ENCODE results near the gene RERGL.
"Not testable (repeated sequence)": the region's sequence is repeated elsewhere in the genome, so short reads cannot be mapped to it uniquely, and the experiment has no call there.

RERGL gene

DNA sequence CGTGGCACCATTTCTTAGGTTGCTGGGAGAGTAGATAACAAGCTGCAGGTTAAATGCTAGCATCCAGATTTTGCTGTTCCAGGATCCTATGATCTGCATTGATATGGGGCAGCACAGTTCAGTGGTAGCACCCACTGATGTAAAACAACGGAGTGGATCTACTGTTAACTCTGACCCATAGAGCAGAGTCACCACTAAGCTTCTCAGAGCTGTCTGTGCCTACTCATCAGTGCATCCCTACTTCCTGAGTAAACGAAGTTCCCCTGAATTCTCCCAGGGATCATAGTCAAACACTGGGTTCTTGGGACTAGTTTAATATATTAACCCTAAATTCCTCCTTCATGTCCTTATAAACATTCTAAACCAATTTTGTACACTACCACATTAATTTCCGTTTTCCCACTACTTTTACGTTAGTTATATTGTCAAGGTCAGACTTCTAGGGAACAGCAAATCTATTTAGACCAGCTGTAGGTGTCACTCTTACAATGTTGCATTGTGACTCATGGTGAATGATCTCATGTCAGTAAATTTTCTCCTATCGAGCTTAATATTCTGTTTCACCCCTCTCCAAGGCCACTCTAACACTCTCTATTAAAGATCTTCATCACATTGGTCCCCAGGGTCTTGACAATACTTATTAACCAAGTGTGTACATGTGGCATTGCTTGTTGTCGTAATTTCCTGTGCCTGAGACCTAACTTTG lies 10.3 kb downstream of the RERGL start:
- peaks cover 16% of the 10 kb centered on the region for H3K27me3 ChIP-seq (ENCODE audit: insufficient read depth, low read length)
- no peaks in the 10 kb centered on the region for H3K79me2 ChIP-seq (ENCODE audit: control insufficient read depth, insufficient read depth, low read length, unreplicated experiment)
- H3K4me3 ChIP-seq (ENCODE audit: low read depth, low read length) = no peak overlapping the region
- H3K27ac ChIP-seq (ENCODE audit: low read depth, low read length) = no peak overlapping the region
- H3K36me3 ChIP-seq (ENCODE audit: insufficient read depth, low read length) = no peaks in the 10 kb centered on the region
- no peaks in the 10 kb centered on the region for H3K4me1 ChIP-seq (ENCODE audit: control insufficient read depth, insufficient read depth, low read length, unreplicated experiment)
- H2AFZ ChIP-seq (ENCODE audit: low read length, unreplicated experiment) = no peak overlapping the region

DNA sequence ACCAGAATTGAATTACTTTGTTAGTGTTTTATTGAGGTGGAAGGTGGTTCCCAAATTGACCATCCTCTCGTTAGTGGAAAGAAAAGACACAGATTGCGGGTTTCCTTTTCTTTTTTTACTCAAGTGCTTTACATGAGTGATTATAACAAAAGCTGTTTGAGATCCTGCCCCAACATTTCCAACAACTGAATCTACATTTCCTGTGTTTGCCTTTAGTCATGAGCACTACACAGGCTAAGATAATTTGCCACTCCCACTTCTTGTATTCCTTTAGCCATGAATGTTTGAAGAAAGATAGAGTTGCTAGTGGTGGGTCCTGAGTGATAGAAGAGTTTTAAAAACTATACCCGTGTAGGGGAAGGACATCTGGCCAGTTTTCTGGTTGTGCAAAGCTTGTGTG lies 16.0 kb downstream of the RERGL start:
- no peaks in the 10 kb centered on the region for H3K4me1 ChIP-seq (ENCODE audit: control insufficient read depth, insufficient read depth, low read length, unreplicated experiment)
- H2AFZ ChIP-seq (ENCODE audit: low read length, unreplicated experiment) = no peak overlapping the region
- H3K36me3 ChIP-seq (ENCODE audit: insufficient read depth, low read length) = no peaks in the 10 kb centered on the region
- no peaks in the 10 kb centered on the region for H3K79me2 ChIP-seq (ENCODE audit: control insufficient read depth, insufficient read depth, low read length, unreplicated experiment)
- no peak overlapping the region for H3K27ac ChIP-seq (ENCODE audit: low read depth, low read length)
- no peak overlapping the region for H3K4me3 ChIP-seq (ENCODE audit: low read depth, low read length)
- H3K27me3 ChIP-seq (ENCODE audit: insufficient read depth, low read length) = peaks cover 6% of the 10 kb centered on the region; the same call in 1 of the 2 replicates

DNA sequence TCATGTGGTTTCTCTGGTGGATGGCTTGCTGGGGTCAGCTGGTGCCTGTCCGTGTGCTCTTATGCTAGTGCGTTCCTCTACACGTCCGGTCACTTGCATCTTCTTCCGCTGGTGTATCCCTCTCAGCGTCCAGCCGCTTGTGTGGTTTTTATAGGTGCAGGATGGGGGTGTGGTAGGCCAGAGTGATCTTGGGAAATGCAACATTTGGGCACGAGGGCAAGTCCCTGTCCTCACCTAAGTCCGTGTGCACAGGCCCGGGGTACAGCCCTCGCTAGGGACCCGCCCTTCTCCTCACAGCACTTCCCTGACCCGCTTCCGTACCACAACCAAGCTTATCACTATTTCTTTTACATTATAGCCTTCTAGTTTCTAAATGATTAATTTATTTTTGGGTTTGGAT lies 17.3 kb downstream of the RERGL start:
- Histone ChIP-seq H3K79me2 (ENCODE audit: control insufficient read depth, insufficient read depth, low read length, unreplicated experiment) (no peaks in the 10 kb centered on the region), H3K27me3 (ENCODE audit: insufficient read depth, low read length) (peaks cover 15% of the 10 kb centered on the region), H3K27ac (ENCODE audit: low read depth, low read length) (no peak overlapping the region), H3K4me3 (ENCODE audit: low read depth, low read length) (no peak overlapping the region), H3K36me3 (ENCODE audit: insufficient read depth, low read length) (no peaks in the 10 kb centered on the region), H3K4me1 (ENCODE audit: control insufficient read depth, insufficient read depth, low read length, unreplicated experiment) (no peaks in the 10 kb centered on the region), H2AFZ (ENCODE audit: low read length, unreplicated experiment) (no peak overlapping the region)

DNA sequence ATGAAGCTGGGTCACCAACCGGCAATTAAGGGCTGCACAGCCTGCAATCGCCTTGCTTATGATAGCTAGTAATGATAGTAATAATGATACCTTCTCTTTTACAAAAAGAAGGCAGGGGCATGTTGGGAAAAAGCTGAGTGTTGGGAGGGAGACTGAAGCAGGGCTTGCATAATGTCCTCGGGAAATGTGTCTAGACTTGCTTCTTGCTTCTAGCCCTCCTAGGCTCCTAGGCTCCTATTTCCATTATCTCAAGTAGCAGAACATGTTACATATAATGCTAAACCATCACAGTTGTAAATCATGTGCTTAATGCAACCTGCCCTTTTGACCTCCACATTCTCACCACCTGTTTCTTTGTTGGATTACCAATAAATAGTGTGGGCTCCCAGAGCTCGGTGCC lies 18.7 kb downstream of the RERGL start:
- Histone ChIP-seq H3K4me1 (ENCODE audit: control insufficient read depth, insufficient read depth, low read length, unreplicated experiment) (no peaks in the 10 kb centered on the region), H3K27me3 (ENCODE audit: insufficient read depth, low read length) (peaks cover 16% of the 10 kb centered on the region; the same call in 1 of the 2 replicates), H3K4me3 (ENCODE audit: low read depth, low read length) (no peak overlapping the region), H3K27ac (ENCODE audit: low read depth, low read length) (no peak overlapping the region), H3K36me3 (ENCODE audit: insufficient read depth, low read length) (no peaks in the 10 kb centered on the region), H3K79me2 (ENCODE audit: control insufficient read depth, insufficient read depth, low read length, unreplicated experiment) (no peaks in the 10 kb centered on the region), H2AFZ (ENCODE audit: low read length, unreplicated experiment) (no peak overlapping the region)

DNA sequence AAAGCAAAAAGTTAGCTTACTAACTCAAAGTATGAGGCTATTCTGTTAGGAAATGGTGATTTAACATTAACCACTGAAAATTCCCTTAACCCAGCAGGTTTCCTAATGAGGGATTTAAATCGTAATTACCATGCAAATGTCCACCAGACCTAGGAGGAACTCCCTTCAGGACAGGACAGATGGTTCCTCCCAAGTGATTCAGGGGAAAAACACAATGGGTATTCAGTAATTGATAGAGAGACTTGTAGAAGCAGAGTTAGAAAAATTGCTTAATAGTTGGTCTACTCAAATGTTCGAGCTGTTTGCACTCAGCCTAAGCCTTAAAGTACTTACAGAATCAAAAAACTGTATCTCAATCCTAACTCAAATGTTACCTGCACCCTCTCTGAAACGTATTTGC lies 21.6 kb downstream of the RERGL start:
- no peak overlapping the region for H2AFZ ChIP-seq (ENCODE audit: low read length, unreplicated experiment)
- H3K4me1 ChIP-seq (ENCODE audit: control insufficient read depth, insufficient read depth, low read length, unreplicated experiment) = no peaks in the 10 kb centered on the region
- H3K36me3 ChIP-seq (ENCODE audit: insufficient read depth, low read length) = no peaks in the 10 kb centered on the region
- no peak overlapping the region for H3K27ac ChIP-seq (ENCODE audit: low read depth, low read length)
- H3K79me2 ChIP-seq (ENCODE audit: control insufficient read depth, insufficient read depth, low read length, unreplicated experiment) = no peaks in the 10 kb centered on the region
- peaks cover 21% of the 10 kb centered on the region for H3K27me3 ChIP-seq (ENCODE audit: insufficient read depth, low read length)
- no peak overlapping the region for H3K4me3 ChIP-seq (ENCODE audit: low read depth, low read length)

DNA sequence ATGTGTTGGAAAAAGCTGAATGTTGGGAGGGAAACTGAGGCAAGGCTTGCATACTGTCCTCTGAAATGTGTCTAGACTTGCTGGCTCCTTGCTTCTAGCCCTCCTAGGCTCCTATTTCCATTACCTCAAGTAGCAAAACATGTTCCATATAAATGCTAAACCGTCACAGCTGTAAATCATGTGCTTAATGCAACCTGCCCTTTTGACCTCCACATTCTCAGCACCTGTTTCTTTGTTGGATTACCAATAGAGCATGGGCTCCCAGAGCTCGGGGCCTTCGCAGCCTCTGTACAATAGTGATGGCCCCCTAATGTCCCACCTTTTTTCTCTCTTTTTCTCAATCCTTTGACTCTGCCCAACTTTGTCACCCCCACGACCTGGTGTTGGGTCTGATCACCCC lies 23.3 kb downstream of the RERGL start:
- Histone ChIP-seq H2AFZ (ENCODE audit: low read length, unreplicated experiment) (no peak overlapping the region), H3K4me1 (ENCODE audit: control insufficient read depth, insufficient read depth, low read length, unreplicated experiment) (no peaks in the 10 kb centered on the region), H3K36me3 (ENCODE audit: insufficient read depth, low read length) (no peaks in the 10 kb centered on the region), H3K4me3 (ENCODE audit: low read depth, low read length) (no peak overlapping the region), H3K79me2 (ENCODE audit: control insufficient read depth, insufficient read depth, low read length, unreplicated experiment) (no peaks in the 10 kb centered on the region), H3K27me3 (ENCODE audit: insufficient read depth, low read length) (peaks cover 23% of the 10 kb centered on the region), H3K27ac (ENCODE audit: low read depth, low read length) (no peak overlapping the region)

DNA sequence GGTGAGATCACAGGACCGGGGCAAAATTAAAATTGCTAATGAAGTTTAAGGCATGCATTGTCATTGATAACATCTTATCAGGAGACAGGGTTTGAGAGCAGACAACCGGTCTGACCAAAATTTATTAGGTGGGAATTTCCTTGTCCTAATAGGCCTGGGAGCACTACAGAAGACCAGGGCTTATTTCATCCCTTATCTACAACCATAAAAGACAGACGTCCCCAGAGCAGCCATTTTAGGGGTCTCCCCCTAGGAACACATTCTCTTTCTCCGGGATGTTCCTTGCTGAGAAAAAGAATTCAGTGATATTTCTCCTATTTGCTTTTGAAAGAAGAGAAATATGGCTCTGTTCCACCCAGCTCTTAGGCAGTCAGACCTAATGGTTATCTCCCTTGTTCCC lies 27.1 kb downstream of the RERGL start:
- H3K27ac ChIP-seq (ENCODE audit: low read depth, low read length); H3K79me2 ChIP-seq (ENCODE audit: control insufficient read depth, insufficient read depth, low read length, unreplicated experiment); H3K4me1 ChIP-seq (ENCODE audit: control insufficient read depth, insufficient read depth, low read length, unreplicated experiment); H3K36me3 ChIP-seq (ENCODE audit: insufficient read depth, low read length); H3K4me3 ChIP-seq (ENCODE audit: low read depth, low read length); H2AFZ ChIP-seq (ENCODE audit: low read length, unreplicated experiment): not testable (repeated sequence)
- peaks cover 14% of the 10 kb centered on the region for H3K27me3 ChIP-seq (ENCODE audit: insufficient read depth, low read length)

DNA sequence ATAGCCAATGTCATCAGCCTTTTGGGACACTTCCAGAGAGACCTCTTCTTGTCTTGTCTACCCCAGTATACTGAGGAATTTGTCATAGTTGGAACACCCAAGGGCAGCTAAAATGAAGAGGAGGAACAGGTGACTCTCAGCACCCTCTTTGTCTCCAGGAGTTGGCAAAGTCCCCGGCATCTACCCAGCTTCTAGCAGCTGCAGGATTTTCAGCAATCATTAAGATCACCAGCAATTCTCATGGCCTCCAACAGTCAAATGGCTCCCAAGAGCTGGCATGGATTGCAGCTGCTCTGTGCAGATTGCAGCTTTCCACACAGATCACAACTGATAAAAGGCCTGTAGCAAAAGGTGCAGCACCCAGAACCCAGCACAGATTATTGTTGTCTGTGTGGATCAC lies 32.9 kb downstream of the RERGL start:
- Histone ChIP-seq H3K27ac (ENCODE audit: low read depth, low read length) (no peak overlapping the region), H3K36me3 (ENCODE audit: insufficient read depth, low read length) (no peaks in the 10 kb centered on the region), H3K79me2 (ENCODE audit: control insufficient read depth, insufficient read depth, low read length, unreplicated experiment) (no peaks in the 10 kb centered on the region), H3K27me3 (ENCODE audit: insufficient read depth, low read length) (peaks cover 14% of the 10 kb centered on the region; the same call in 1 of the 2 replicates), H2AFZ (ENCODE audit: low read length, unreplicated experiment) (no peak overlapping the region), H3K4me3 (ENCODE audit: low read depth, low read length) (no peak overlapping the region), H3K4me1 (ENCODE audit: control insufficient read depth, insufficient read depth, low read length, unreplicated experiment) (no peaks in the 10 kb centered on the region)

DNA sequence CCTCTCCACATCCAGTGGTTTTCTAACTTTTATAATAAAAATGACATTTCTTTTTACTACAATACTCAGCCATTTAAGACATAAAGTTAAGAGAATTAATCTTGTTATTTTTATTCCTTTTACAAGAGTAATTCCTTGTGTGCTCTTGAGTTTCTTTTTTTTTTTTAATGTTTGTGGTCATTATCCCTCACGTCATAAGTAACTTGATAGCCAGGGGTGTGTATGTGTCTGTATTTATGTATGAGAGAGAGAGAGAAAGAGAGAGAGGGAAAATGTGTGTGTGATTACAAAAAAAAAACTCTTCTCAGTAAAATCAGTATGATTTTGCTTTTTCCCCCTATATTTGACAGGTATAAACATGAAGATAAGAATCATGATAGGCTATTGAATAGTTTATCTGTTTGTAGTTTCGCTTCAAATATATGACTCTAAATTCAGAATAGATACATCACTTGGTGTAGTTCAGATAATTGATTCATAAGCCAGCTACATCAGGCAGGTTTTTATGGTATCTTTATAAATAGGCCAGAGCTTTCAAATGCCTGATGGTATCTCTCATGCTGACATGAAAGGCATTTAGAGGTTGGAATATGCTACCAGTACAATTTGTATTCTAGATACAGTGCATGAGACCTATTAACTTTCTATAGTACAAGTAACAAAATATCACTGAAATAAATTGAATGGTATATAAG lies 34.9 kb downstream of the RERGL start:
- no peaks in the 10 kb centered on the region for H3K36me3 ChIP-seq (ENCODE audit: insufficient read depth, low read length)
- no peak overlapping the region for H2AFZ ChIP-seq (ENCODE audit: low read length, unreplicated experiment)
- H3K27ac ChIP-seq (ENCODE audit: low read depth, low read length) = no peak overlapping the region
- H3K4me3 ChIP-seq (ENCODE audit: low read depth, low read length) = no peak overlapping the region
- no peaks in the 10 kb centered on the region for H3K79me2 ChIP-seq (ENCODE audit: control insufficient read depth, insufficient read depth, low read length, unreplicated experiment)
- no peaks in the 10 kb centered on the region for H3K4me1 ChIP-seq (ENCODE audit: control insufficient read depth, insufficient read depth, low read length, unreplicated experiment)
- peaks cover 11% of the 10 kb centered on the region; the same call in 1 of the 2 replicates for H3K27me3 ChIP-seq (ENCODE audit: insufficient read depth, low read length)

DNA sequence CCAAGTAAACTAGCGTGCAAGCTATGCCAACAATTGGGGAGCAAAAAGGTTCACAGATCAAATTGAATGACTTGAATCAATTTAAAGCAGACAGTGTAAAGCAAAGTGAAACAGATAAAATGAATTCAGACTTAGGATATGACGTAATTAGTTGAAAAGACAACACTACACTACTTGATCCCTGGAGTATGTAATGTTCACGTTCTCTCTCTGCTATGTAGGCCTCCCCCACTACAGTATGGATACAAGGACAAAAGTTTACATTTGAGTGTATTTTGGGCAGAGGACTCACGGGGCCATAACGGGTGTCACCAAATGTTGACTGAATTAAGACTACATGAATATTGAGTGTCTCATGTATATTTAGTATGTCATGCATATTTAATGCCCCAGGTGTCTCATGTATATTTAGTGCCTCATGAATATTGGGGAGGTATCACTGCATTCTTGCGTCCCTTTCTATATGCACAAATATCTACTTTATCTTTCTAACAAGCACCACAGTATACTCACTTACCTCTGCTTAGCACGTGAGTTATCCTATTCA lies 44.5 kb downstream of the RERGL start:
- H3K27ac ChIP-seq (ENCODE audit: low read depth, low read length) = no peak overlapping the region
- no peaks in the 10 kb centered on the region for H3K36me3 ChIP-seq (ENCODE audit: insufficient read depth, low read length)
- no peaks in the 10 kb centered on the region for H3K4me1 ChIP-seq (ENCODE audit: control insufficient read depth, insufficient read depth, low read length, unreplicated experiment)
- H3K4me3 ChIP-seq (ENCODE audit: low read depth, low read length) = peak overlapping the region; percentile 15; the same call in 1 of the 2 replicates
- H3K27me3 ChIP-seq (ENCODE audit: insufficient read depth, low read length) = no peaks in the 10 kb centered on the region
- no peaks in the 10 kb centered on the region for H3K79me2 ChIP-seq (ENCODE audit: control insufficient read depth, insufficient read depth, low read length, unreplicated experiment)
- no peak overlapping the region for H2AFZ ChIP-seq (ENCODE audit: low read length, unreplicated experiment)
